Neutrophil (primary cell): ENCODE data around the gene IL22RA1.

Experiments
- H3K27ac ChIP-seq: fragments of 200-600 bp; sonication (generic); 2 replicates; pipeline ENCODE4 v1.5.1; 2016; ENCODE audit warnings: mild to moderate bottlenecking, moderate library complexity
- H3K27me3 ChIP-seq: fragments of 200-600 bp; sonication (generic); 2 replicates; pipeline ENCODE4 v1.6.0; 2016; ENCODE audit warnings: mild to moderate bottlenecking
- H3K36me3 ChIP-seq: fragments of 200-600 bp; sonication (generic); 2 replicates; pipeline ENCODE4 v1.5.1; 2017
- H3K4me1 ChIP-seq, 2 experiments: fragments of 200-600 bp in 1 of 2; sonication (generic) in 1 of 2; 1 replicate in 1 of 2; 2 replicates in 1 of 2; pipeline versions ENCODE4 v1.5.1 to v1.6.1; 2013 to 2016; ENCODE audit warnings: low read depth in 1 of 2, low read length in 1 of 2, mild to moderate bottlenecking in 1 of 2, moderate library complexity in 1 of 2; ENCODE audit not compliant: control insufficient read depth in 1 of 2, insufficient read depth in 1 of 2
- H3K4me3 ChIP-seq, 2 experiments: fragments of 200-600 bp in 1 of 2; sonication (generic) in 1 of 2; 1 replicate in 1 of 2; 2 replicates in 1 of 2; pipeline ENCODE4 v1.5.1; 2013 to 2016; ENCODE audit warnings: low read depth in 1 of 2, low read length in 1 of 2, mild to moderate bottlenecking in 1 of 2, moderate library complexity in 1 of 2
- H3K9me3 ChIP-seq: fragments of 200-600 bp; sonication (generic); 2 replicates; pipeline ENCODE4 v1.5.1; 2016
- TF ChIP-seq, protein P1 (sequence below): fragments of 200-600 bp; sonication (generic); IDR thresholded peaks from 2 replicates; pipeline ENCODE4 v1.5.1; 2016; ENCODE audit warnings: antibody characterized with exemption

IL22RA1 gene

DNA sequence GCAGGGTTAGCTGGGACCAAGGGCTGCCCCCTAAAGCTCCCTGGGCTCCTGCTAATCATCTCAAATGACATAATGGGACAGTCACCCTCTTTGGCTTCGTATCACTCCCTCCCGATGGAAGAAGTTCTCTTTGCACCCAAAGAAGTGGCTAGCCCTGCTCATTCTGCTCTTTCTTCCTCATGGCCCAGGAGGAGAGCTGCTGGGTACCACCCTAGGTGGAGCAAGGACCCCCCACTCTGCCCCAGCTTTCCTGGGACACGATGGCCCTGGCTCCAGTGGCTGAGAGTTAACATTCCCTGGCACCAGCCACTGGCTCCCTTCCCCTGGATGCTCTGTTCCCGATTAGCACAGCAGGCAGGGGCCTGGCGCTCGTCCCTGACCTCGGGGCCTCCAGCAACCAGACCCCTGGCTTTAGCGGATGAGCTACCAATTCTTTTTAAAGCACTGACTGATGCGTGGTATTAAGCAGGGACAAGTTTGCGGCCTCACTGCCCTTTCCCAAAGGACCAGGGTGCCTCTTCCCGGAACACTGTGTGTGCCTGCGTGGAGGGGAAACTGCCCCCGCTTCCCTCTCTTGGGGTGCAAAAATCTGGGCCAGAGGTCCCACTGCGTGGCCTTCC, 32.2 kb downstream of the IL22RA1 start:
- Histone ChIP-seq H3K4me3 (no peak overlapping the region), H3K27ac (no peak overlapping the region), H3K27me3 (peaks cover 38% of the 10 kb centered on the region), H3K9me3 (no peaks in the 10 kb centered on the region), H3K36me3 (no peaks in the 10 kb centered on the region), H3K4me1 (no peaks in the 10 kb centered on the region)
- TF ChIP-seq, protein P1, sequence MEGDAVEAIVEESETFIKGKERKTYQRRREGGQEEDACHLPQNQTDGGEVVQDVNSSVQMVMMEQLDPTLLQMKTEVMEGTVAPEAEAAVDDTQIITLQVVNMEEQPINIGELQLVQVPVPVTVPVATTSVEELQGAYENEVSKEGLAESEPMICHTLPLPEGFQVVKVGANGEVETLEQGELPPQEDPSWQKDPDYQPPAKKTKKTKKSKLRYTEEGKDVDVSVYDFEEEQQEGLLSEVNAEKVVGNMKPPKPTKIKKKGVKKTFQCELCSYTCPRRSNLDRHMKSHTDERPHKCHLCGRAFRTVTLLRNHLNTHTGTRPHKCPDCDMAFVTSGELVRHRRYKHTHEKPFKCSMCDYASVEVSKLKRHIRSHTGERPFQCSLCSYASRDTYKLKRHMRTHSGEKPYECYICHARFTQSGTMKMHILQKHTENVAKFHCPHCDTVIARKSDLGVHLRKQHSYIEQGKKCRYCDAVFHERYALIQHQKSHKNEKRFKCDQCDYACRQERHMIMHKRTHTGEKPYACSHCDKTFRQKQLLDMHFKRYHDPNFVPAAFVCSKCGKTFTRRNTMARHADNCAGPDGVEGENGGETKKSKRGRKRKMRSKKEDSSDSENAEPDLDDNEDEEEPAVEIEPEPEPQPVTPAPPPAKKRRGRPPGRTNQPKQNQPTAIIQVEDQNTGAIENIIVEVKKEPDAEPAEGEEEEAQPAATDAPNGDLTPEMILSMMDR = no peak

DNA sequence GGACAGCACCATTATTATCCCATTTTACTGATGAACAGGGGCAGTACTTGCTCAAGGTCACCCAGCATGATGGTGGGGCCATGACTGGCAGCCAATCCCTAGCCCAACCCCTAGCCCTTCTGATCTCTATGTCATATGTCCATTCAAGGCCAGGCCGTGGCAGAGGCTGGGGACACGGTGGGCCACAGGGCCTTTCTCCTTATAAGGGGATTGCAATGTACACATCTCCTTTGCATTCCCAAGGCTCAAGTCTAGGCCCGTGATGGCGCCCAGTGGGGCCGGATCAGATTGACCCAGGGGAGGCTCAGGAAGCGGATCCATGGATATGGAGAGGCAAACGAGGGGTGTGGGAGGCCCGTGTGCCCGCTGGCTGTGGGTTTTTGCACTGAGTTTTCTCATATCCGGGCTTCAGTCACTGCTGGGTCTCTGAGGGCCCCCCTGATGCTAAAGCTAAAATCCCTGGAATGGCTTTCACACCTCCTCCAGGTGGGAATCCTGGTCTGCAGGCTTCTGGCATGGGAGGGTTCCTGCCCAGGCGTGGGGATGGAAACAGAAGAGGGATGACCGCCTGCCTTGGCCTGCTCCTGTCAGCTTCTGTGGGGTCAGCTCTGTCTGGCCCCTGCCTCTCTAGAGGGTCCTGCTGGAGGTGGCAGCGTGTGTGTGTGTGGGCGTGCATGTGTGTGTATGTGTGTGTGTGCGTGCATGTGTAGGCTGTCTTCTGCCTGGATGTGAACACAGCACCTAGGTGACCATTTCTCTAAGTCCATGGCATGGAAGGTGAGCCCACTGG, 33.1 kb downstream of the IL22RA1 start:
- no peaks in the 10 kb centered on the region for H3K9me3 ChIP-seq
- no peaks in the 10 kb centered on the region for H3K36me3 ChIP-seq
- no peak overlapping the region for H3K4me3 ChIP-seq
- TF ChIP-seq, protein P1 = no peak
- H3K27ac ChIP-seq = no peak overlapping the region
- H3K4me1 ChIP-seq = no peaks in the 10 kb centered on the region
- H3K27me3 ChIP-seq = peaks cover 35% of the 10 kb centered on the region

DNA sequence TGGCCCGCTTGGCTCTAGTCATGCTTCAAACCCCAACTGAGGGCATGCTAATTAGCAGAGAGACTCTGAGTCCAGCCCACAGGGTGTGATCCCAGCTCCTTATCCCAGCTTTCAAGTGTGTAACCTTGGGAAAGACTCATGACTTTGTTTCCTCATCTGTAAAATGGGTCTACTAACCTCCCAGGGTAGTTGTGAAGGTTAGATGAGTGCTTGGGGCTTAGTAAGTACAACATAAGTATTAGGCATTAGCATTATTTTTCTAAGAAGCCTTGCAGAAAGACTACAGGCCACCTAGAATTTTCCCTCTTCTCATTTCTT, 33.8 kb downstream of the IL22RA1 start:
- peaks cover 33% of the 10 kb centered on the region for H3K27me3 ChIP-seq
- H3K9me3 ChIP-seq = no peaks in the 10 kb centered on the region
- no peak overlapping the region for H3K4me3 ChIP-seq
- TF ChIP-seq, protein P1 = no peak
- no peak overlapping the region for H3K27ac ChIP-seq
- H3K36me3 ChIP-seq = no peaks in the 10 kb centered on the region
- H3K4me1 ChIP-seq = no peaks in the 10 kb centered on the region

DNA sequence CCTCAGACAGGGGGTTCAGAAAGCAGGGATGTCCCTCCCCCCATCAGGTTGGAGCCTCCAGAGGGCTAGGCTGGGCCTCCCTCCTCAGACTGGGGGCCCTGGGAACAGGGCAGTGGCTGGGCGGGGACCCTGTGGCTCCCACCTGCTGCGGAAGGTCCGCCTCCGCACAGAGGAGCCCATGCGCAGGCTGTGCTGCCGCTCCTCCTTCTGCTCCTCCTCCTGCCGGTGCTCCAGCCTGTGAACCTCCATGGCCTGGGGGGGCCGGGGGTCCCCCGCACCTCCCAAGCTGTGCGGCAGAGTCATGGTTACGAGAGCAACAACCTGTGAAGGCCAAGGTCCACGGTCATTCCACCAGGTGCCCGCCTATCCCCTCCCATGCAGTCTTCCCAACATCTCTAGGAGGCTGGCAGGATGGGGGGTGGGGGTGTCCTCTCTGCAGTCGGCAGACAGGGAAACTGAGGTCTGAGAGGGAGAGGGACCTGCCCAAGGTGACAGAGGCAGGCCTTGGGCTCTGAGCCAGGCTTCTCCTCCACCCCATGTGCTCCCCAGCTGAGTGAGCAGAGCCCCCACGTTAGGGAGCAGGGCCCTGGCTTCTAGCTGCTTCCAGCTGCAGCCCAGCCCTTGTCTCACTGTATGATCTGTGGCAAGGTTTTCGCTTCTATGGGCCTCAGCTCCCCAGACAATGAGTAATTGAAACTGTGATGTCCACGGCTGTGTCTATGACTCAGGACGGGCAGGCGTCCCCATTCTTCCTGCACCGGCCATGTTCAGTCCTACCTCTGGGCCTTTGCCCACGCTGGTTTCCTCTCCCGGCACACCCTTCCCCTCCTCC, 34.4 kb downstream of the IL22RA1 start:
- TF ChIP-seq, protein P1 = no peak
- Histone ChIP-seq H3K9me3 (no peaks in the 10 kb centered on the region), H3K4me1 (no peaks in the 10 kb centered on the region), H3K36me3 (no peaks in the 10 kb centered on the region), H3K4me3 (no peak overlapping the region), H3K27ac (no peak overlapping the region), H3K27me3 (peaks cover 27% of the 10 kb centered on the region)

DNA sequence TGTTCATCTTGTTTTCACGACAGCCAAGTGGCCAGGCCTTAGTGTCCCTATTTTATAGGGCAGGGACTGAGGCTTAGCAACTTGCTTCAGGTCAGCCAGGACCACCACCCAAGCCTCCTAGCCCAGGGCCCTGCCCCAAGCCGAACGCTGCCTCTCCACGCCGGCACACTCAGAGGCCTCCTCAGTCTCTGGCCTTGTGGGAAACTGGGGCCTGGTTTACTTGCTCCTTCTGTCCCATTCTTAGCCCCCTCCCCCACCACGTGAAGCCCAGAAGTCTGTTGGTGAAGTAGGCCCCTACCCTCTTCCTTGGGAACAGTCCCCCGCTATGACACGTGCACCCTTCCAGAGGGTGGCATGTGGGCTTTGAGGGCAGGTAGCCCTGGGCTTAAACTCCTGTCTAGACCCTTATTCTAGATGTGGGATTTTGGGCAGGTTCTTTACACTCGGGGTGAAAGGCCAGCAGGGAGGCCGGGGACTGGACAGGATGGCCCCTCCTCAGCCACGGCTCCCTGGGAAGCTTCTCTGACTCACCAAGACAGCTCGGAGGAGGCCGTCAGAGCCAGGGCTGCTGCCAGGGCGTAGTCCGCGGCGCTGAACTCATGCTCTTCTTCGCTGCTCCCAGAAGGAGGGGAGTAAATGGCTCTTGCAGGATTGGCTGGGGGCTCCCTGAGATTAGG, 35.3 kb downstream of the IL22RA1 start:
- Histone ChIP-seq H3K27ac (no peak overlapping the region), H3K36me3 (no peaks in the 10 kb centered on the region), H3K9me3 (no peaks in the 10 kb centered on the region), H3K4me3 (no peak overlapping the region), H3K27me3 (peaks cover 21% of the 10 kb centered on the region), H3K4me1 (no peaks in the 10 kb centered on the region)
- TF ChIP-seq, protein P1 = no peak
